Measurements from ENCODE around the gene CCDC197.

DNA sequence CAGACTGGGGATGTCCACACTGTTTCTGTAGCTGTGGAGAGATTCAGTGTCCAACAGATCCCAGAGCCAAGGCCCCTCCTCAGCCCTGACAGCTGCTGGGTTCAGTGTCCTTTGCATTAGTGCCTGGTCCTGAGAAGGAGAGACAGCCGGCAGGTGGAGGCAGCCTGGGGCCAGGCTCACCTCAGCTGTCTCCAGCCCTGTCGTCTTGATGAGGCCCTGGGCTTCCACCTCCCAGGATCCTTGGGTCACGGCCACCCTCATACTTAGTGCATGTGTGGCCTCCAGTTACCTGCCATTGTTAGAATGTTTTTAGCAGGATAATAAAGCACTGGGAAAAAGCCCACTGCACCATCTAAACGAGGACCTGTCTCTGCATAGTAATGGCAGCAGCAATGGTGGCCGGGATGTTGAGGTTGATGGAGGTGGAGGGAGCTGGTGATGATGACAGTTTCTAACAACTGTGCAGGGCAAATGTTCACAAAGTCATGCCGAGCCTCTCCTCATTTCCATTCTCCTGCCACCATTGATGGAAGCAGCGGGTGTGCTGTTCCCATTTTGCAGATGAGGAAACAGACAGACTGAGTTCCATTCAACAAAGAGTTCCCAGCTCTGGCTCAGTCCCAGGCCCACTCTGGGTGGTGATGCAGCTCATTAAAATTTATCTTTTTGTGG is 38.4 kb upstream of the CCDC197 start:
- TF ChIP-seq, protein P1, sequence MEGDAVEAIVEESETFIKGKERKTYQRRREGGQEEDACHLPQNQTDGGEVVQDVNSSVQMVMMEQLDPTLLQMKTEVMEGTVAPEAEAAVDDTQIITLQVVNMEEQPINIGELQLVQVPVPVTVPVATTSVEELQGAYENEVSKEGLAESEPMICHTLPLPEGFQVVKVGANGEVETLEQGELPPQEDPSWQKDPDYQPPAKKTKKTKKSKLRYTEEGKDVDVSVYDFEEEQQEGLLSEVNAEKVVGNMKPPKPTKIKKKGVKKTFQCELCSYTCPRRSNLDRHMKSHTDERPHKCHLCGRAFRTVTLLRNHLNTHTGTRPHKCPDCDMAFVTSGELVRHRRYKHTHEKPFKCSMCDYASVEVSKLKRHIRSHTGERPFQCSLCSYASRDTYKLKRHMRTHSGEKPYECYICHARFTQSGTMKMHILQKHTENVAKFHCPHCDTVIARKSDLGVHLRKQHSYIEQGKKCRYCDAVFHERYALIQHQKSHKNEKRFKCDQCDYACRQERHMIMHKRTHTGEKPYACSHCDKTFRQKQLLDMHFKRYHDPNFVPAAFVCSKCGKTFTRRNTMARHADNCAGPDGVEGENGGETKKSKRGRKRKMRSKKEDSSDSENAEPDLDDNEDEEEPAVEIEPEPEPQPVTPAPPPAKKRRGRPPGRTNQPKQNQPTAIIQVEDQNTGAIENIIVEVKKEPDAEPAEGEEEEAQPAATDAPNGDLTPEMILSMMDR (IDR thresholded peaks at IDR 0.05): no peak
- TF ChIP-seq ZFX (IDR thresholded peaks at IDR 0.05; ENCODE audit: borderline replicate concordance): no peak

Data from 22Rv1 (cell line).